Measurements from ENCODE around the gene CASK.

GRCh38 chrX:41837270-41837944 lies 85.9 kb downstream of the CASK start:
- TF ChIP-seq EZH2 (optimal IDR thresholded peaks at IDR 0.05; ENCODE audit: low read depth, low read length) (no peak), EZH2phosphoT487 (IDR thresholded peaks at IDR 0.05; ENCODE audit: low read length) (no peak)
- TF ChIP-seq, protein P1, sequence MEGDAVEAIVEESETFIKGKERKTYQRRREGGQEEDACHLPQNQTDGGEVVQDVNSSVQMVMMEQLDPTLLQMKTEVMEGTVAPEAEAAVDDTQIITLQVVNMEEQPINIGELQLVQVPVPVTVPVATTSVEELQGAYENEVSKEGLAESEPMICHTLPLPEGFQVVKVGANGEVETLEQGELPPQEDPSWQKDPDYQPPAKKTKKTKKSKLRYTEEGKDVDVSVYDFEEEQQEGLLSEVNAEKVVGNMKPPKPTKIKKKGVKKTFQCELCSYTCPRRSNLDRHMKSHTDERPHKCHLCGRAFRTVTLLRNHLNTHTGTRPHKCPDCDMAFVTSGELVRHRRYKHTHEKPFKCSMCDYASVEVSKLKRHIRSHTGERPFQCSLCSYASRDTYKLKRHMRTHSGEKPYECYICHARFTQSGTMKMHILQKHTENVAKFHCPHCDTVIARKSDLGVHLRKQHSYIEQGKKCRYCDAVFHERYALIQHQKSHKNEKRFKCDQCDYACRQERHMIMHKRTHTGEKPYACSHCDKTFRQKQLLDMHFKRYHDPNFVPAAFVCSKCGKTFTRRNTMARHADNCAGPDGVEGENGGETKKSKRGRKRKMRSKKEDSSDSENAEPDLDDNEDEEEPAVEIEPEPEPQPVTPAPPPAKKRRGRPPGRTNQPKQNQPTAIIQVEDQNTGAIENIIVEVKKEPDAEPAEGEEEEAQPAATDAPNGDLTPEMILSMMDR (IDR thresholded peaks at IDR 0.05; ENCODE audit: low read length) = no peak
